Immature natural killer cell (primary cell): Measurements from ENCODE around the gene CENPN. TPM values are rescaled to one million over a fixed set of nuclear protein-coding genes. Genes with fewer than 3 reads are reported as not detected.

ENCODE experiments used
- DNase-seq, 3 donors: peaks; one replicate each; pipeline ENCODE4 v3.0.0; 2022; ENCODE audit warnings: mixed read lengths in 1 of 3
- H3K27ac Mint-ChIP-seq, 6 donors: one replicate each; pipeline ENCODE4 v1.8.0; 2020; ENCODE audit warnings: mixed read lengths in 6 of 6, mild to moderate bottlenecking in 5 of 6, inconsistent platforms in 4 of 6, moderate library complexity in 3 of 6
- H3K27me3 Mint-ChIP-seq, 3 donors: one replicate each; pipeline ENCODE4 v1.8.0; 2020 to 2021; ENCODE audit warnings: low read depth in 3 of 3, mild to moderate bottlenecking in 3 of 3, mixed read lengths in 3 of 3, moderate library complexity in 3 of 3, inconsistent platforms in 1 of 3
- H3K36me3 Mint-ChIP-seq, 3 donors: one replicate each; pipeline ENCODE4 v1.8.0; 2020; ENCODE audit warnings: mixed read lengths in 3 of 3, inconsistent platforms in 2 of 3, mild to moderate bottlenecking in 2 of 3
- H3K4me1 Mint-ChIP-seq, 2 donors: one replicate each; pipeline ENCODE4 v1.8.0; 2020; ENCODE audit warnings: inconsistent platforms in 2 of 2, mild to moderate bottlenecking in 2 of 2, mixed read lengths in 2 of 2, moderate library complexity in 1 of 2
- H3K4me3 Mint-ChIP-seq, 5 donors: one replicate each; pipeline ENCODE4 v1.8.0; 2020; ENCODE audit warnings: mild to moderate bottlenecking in 5 of 5, mixed read lengths in 5 of 5, inconsistent platforms in 3 of 5, moderate library complexity in 3 of 5
- H3K9me3 Mint-ChIP-seq, 6 donors: one replicate each; pipeline ENCODE4 v1.8.0; 2020; ENCODE audit warnings: mild to moderate bottlenecking in 6 of 6, mixed read lengths in 6 of 6, inconsistent platforms in 4 of 6, moderate library complexity in 3 of 6
- polyA plus RNA-seq, 3 donors: library from polyadenylated mRNA; unstranded; fragments of 300-500 nt; fragmentation: Illumina TruSeq; gene quantifications; one replicate each; pipeline ENCODE4 v1.2.3, GENCODE V29; 2021

The CENPN gene
- polyA plus RNA-seq, 3 donors from 2014 or later = 4.5 to 11.6 (median 7.8) TPM

- DNase-seq = no peak
- Mint-ChIP-seq H3K27me3 (peaks cover 0 to 4% (median 2%) of the 10 kb centered on the region in 3 donors), H3K4me1 (peaks cover 0 to under 1% of the 10 kb centered on the region in 2 donors), H3K4me3 (no peak overlapping the region), H3K27ac (no peak overlapping the region), H3K9me3 (no peaks in the 10 kb centered on the region), H3K36me3 (peaks cover 4 to 15% (median 12%) of the 10 kb centered on the region in 3 donors)
Observed at GRCh38 chr16:81014672-81015071, 7.7 kb downstream of the CENPN start.

GRCh38 chr16:81018496-81018895 is 11.5 kb downstream of the CENPN start:
- no peaks in the 10 kb centered on the region for H3K9me3 Mint-ChIP-seq
- DNase-seq = no peak
- H3K27me3 Mint-ChIP-seq = no peaks in the 10 kb centered on the region
- H3K4me1 Mint-ChIP-seq = no peaks in the 10 kb centered on the region
- no peak overlapping the region for H3K4me3 Mint-ChIP-seq
- H3K27ac Mint-ChIP-seq = no peak overlapping the region
- peaks cover 3 to 18% (median 6%) of the 10 kb centered on the region in 3 donors for H3K36me3 Mint-ChIP-seq

DNA sequence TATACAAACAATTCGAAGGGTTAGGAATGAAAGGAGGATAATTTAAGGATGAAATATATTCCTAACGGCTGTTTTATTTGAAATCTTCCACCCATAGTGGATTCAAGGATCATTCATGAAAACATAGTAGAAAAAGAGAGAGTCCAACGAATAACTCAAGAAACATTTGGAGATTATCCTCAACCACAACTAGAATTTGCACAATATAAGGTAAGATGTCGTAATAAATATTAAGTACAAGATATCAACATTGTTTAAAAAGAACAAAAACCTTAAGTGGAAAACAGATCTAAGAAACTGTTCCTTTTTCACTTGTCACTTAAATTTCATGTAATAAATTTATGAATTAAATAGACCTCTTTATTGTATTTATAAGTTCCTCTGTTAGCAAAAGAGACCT is 19.4 kb downstream of the CENPN start:
- Mint-ChIP-seq H3K36me3 (peaks cover 0 to 9% (median 0%) of the 10 kb centered on the region in 3 donors), H3K27ac (no peak overlapping the region), H3K4me3 (no peak overlapping the region), H3K4me1 (no peaks in the 10 kb centered on the region), H3K27me3 (peaks cover 0 to 2% (median 0%) of the 10 kb centered on the region in 3 donors), H3K9me3 (no peaks in the 10 kb centered on the region)
- DNase-seq = no peak

- no peak for DNase-seq
Observed at GRCh38 chr16:81029930-81030604, 23.1 kb downstream of the CENPN start.

DNA sequence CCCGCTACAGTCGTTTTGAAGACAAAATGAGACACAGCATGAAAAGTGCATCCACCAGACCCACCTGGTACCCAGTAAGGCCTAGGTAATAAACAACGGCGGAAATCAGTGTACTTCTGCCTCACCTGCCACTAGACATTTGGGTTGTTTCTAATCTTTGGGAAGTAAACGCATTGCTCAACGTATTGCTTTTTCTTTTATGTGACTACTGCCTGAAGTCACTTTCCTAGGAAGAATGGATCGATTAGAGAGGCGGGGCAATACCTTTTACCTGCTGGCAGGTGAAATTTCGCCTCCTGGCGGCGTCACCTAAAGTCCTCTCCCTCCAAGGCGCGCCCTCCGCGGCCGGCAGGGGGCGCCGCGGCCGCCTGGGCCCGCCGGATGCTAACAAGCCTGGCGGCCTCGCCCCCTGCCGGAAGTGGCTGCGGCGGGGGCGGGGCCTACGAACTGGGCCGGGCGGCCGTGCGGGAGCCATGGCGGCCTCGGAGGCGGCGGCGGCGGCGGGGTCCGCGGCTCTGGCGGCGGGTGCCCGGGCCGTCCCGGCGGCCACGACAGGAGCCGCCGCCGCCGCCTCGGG is 28.5 kb downstream of the CENPN start, which contains the start of gene ATMIN:
Gene ATMIN, plus strand, starts transcription at position 445 of the 577 bp plus-strand sequence. Its CDS starts 29 bp downstream, at position 474.
- H3K27me3 Mint-ChIP-seq = peaks cover 0 to 6% (median 6%) of the 10 kb centered on the region in 3 donors
- H3K9me3 Mint-ChIP-seq = no peaks in the 10 kb centered on the region
- DNase-seq = peak; percentile 87 to 90 (median 88)
- peaks cover 0 to 2% (median 0%) of the 10 kb centered on the region in 3 donors for H3K36me3 Mint-ChIP-seq
- peak within 1 kb of the TSS; percentile 77 to 91 (median 83) for H3K27ac Mint-ChIP-seq
- peaks cover 25 to 27% of the 10 kb centered on the region in 2 donors for H3K4me1 Mint-ChIP-seq
- H3K4me3 Mint-ChIP-seq = peak within 1 kb of the TSS; percentile 81 to 87 (median 85)

More at GRCh38 chr16:81029930-81030604, 23.1 kb downstream of the CENPN start:
- Mint-ChIP-seq H3K36me3 (peaks cover 0 to 3% (median 0%) of the 10 kb centered on the region in 3 donors), H3K27me3 (no peaks in the 10 kb centered on the region), H3K4me1 (peaks cover 0 to 5% of the 10 kb centered on the region in 2 donors), H3K4me3 (no peak overlapping the region), H3K9me3 (no peaks in the 10 kb centered on the region), H3K27ac (no peak overlapping the region)

DNA sequence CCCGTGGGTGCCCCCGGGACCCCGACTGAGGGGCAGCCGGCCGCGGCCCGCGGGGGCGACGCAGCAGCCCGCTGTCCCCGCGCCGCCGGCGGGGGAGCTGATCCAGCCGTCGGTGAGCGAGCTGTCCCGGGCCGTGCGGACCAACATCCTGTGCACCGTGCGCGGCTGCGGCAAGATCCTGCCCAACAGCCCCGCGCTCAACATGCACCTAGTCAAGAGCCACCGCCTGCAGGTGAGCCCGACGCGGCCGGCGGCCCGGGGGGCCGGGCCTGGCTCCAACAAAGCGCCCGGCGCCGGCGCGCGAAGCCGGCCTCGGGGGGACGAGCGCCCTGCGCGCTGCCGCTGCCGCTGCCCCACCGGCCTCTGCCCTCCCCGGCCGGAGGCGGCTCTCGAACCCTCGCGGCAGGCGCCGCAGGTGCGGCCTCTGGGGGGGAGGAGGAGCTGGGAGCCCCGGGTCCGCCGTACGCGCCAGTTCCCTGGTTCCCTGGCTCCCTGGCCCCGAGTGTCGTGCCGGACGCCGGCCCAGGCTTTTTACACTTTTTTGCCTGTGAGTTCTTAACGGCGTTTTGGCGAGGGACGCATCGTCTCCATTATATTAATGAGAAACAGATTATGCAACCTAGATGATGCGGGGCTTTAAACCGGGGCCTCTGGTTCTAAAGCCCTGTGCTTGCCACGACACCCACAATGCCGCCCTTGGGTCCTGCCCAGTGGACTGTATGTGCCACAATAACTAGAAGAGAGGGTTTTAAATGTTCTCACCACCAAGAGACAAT is 29.1 kb downstream of the CENPN start:
- no peak for DNase-seq
- Mint-ChIP-seq H3K4me3 (peak overlapping the region; percentile 81 to 87 (median 85)), H3K27me3 (peaks cover 0 to 6% (median 6%) of the 10 kb centered on the region in 3 donors), H3K36me3 (peaks cover 0 to 6% (median 0%) of the 10 kb centered on the region in 3 donors), H3K9me3 (no peaks in the 10 kb centered on the region), H3K27ac (peak overlapping the region; percentile 77 to 91 (median 83)), H3K4me1 (peaks cover 25 to 30% of the 10 kb centered on the region in 2 donors)

GRCh38 chr16:81036751-81037350 is 29.8 kb downstream of the CENPN start:
- Mint-ChIP-seq H3K9me3 (no peaks in the 10 kb centered on the region), H3K36me3 (peaks cover 0 to 12% (median 0%) of the 10 kb centered on the region in 3 donors), H3K4me3 (peak overlapping the region; percentile 81 to 87 (median 85)), H3K27ac (peak overlapping the region; percentile 77 to 91 (median 83)), H3K27me3 (peaks cover 0 to 6% (median 6%) of the 10 kb centered on the region in 3 donors), H3K4me1 (peaks cover 25 to 30% of the 10 kb centered on the region in 2 donors)
- no peak for DNase-seq

DNA sequence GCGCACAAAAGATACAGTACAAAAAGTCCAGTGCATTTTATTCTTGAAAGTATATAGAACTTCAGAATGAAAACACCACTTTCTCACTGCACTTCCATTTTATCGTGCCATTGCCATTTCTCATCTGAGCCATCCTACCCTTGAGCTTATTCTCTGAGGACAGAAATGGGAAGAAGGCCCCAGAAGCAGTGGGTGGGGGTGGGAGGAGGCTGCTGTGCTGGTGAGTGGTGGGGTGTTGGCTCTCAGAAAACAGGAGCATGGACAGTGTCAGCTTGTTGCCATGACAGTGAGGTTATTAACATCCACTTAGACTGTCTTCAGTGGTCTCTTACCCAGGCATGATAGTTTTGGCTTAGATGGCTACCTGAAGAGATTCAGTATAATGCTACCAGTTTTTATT is 33.1 kb downstream of the CENPN start:
- no peak overlapping the region for H3K4me3 Mint-ChIP-seq
- peaks cover 25% of the 10 kb centered on the region in 2 donors for H3K4me1 Mint-ChIP-seq
- DNase-seq = no peak
- H3K27ac Mint-ChIP-seq = peak overlapping the region in 1 of 6 donors; percentile 49
- peaks cover 18 to 42% (median 22%) of the 10 kb centered on the region in 3 donors for H3K36me3 Mint-ChIP-seq
- H3K9me3 Mint-ChIP-seq = no peaks in the 10 kb centered on the region
- H3K27me3 Mint-ChIP-seq = peaks cover 0 to 6% (median 6%) of the 10 kb centered on the region in 3 donors

- Mint-ChIP-seq H3K4me3 (no peak overlapping the region), H3K27me3 (peaks cover 0 to 8% (median 6%) of the 10 kb centered on the region in 3 donors), H3K36me3 (peaks cover 18 to 46% (median 26%) of the 10 kb centered on the region in 3 donors), H3K4me1 (peaks cover 23 to 25% of the 10 kb centered on the region in 2 donors), H3K9me3 (no peaks in the 10 kb centered on the region), H3K27ac (no peak overlapping the region)
- no peak for DNase-seq
Observed at GRCh38 chr16:81040842-81041241, 33.8 kb downstream of the CENPN start.

DNA sequence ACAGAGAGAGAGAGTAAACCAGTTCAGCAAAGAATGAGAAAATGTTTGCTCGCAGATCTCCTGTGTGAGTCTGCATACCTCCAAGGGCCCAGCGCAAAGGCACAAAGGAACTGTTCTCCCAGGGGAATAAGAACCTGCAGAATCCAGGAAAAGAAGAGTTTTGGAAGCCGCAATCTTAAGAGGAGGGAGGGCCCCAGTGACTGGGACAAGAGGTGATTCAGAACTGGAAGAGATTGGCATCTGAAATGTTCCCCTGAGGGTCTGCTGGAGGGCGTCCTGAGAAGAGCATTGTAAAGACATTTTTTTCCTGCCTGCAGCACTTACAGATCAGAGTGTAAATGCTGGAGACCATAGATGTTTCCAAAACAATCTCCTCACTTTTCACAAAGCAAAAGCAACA is 34.7 kb downstream of the CENPN start:
- Mint-ChIP-seq H3K36me3 (peaks cover 18 to 49% (median 28%) of the 10 kb centered on the region in 3 donors), H3K27me3 (peaks cover 0 to 6% (median 2%) of the 10 kb centered on the region in 3 donors), H3K9me3 (no peaks in the 10 kb centered on the region), H3K27ac (no peak overlapping the region), H3K4me3 (no peak overlapping the region), H3K4me1 (peaks cover 20 to 21% of the 10 kb centered on the region in 2 donors)
- DNase-seq = no peak

DNA sequence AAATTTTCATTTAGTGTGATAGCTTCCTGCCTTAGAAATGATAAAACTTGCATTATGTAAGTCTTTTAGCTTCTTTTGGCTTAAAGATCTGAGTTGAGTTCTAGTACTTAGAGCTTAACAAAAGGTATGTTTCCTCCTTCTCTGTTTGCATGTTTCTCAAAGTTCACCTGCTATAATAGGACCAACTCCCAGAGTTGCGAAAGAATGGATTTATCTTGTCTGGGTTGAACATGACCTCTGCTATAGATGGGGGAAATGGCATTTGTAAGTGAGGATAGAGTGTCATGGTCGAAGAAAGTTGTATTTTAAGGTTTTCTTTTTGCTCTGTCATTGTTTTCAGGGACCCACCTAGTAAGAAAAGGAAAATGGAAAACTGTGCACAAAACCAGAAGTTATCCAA is 35.8 kb downstream of the CENPN start:
- Mint-ChIP-seq H3K9me3 (no peaks in the 10 kb centered on the region), H3K4me3 (no peak overlapping the region), H3K27ac (no peak overlapping the region), H3K36me3 (peaks cover 18 to 54% (median 30%) of the 10 kb centered on the region in 3 donors), H3K27me3 (peaks cover 0 to 2% (median 0%) of the 10 kb centered on the region in 3 donors), H3K4me1 (peaks cover 8 to 10% of the 10 kb centered on the region in 2 donors)
- DNase-seq = no peak

DNA sequence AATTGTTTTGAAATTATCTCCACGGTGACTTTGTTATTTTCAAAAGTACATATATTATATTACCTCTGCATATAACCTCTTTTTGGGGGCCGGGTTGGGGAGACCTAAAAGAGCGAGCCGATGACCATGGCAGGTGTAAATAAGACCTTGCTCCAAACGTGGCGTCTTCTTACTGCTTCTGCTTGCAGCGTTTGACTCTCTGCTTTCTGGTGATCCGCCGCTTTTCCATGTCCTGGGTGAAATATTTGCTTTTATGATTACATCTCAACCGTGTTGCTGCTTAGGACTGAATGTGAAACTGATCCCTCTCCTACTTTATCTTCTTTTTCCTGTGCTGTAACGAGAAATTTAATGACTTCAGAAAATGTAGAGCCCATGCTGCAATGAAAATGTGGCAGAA is 46.7 kb downstream of the CENPN start:
- H3K36me3 Mint-ChIP-seq = peaks cover 7 to 11% (median 10%) of the 10 kb centered on the region in 3 donors
- DNase-seq = no peak
- H3K4me3 Mint-ChIP-seq = no peak overlapping the region
- H3K4me1 Mint-ChIP-seq = no peaks in the 10 kb centered on the region
- peaks cover 10 to 24% (median 17%) of the 10 kb centered on the region in 6 donors for H3K9me3 Mint-ChIP-seq
- H3K27ac Mint-ChIP-seq = no peak overlapping the region
- H3K27me3 Mint-ChIP-seq = peaks cover 0 to 2% (median under 1%) of the 10 kb centered on the region in 3 donors

GRCh38 chr16:81060576-81061306 is 53.7 kb downstream of the CENPN start:
- H3K4me3 Mint-ChIP-seq = no peak overlapping the region
- H3K9me3 Mint-ChIP-seq = no peaks in the 10 kb centered on the region
- no peak for DNase-seq
- no peak overlapping the region for H3K27ac Mint-ChIP-seq
- H3K4me1 Mint-ChIP-seq = no peaks in the 10 kb centered on the region
- peaks cover 0 to 2% (median 2%) of the 10 kb centered on the region in 3 donors for H3K27me3 Mint-ChIP-seq
- H3K36me3 Mint-ChIP-seq = no peaks in the 10 kb centered on the region
